GM21737 (cell line): ENCODE results near the gene ANKFY1.

Source experiments
- ATAC-seq: cut with Tn5 transposase; IDR thresholded peaks from one replicate; pipeline ENCODE4 v1.9.1; 2021; ENCODE audit warnings: mild to moderate bottlenecking, moderate library complexity; ENCODE audit not compliant: unreplicated experiment

The ANKFY1 gene

GRCh38 chr17:4179071-4179470 is 84.7 kb downstream of the ANKFY1 start:
- no peak for ATAC-seq

DNA sequence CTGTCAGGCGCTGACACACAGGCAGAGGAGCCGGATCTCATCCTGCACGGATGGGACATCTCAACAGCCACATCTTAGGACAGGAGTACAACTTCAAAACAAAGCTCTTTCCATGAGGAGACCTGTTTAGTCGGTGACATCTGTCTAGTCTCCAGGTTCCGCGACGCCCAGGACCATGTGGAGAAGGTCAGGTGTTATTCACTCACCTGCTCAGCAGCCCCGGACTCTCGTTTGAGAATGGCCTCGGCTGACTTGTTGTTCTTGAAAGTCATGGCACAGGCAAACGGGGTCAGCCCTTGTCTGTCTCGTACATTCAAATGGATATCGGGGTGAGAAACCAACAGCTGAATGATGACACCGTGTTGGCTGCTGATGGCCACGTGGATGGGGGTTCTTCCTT is 85.1 kb downstream of the ANKFY1 start:
- ATAC-seq: no peak

- ATAC-seq: no peak
Measured at GRCh38 chr17:4177806-4178205, 86.0 kb downstream of the ANKFY1 start.

- ATAC-seq: no peak
Measured at GRCh38 chr17:4176808-4177472, 86.8 kb downstream of the ANKFY1 start.

DNA sequence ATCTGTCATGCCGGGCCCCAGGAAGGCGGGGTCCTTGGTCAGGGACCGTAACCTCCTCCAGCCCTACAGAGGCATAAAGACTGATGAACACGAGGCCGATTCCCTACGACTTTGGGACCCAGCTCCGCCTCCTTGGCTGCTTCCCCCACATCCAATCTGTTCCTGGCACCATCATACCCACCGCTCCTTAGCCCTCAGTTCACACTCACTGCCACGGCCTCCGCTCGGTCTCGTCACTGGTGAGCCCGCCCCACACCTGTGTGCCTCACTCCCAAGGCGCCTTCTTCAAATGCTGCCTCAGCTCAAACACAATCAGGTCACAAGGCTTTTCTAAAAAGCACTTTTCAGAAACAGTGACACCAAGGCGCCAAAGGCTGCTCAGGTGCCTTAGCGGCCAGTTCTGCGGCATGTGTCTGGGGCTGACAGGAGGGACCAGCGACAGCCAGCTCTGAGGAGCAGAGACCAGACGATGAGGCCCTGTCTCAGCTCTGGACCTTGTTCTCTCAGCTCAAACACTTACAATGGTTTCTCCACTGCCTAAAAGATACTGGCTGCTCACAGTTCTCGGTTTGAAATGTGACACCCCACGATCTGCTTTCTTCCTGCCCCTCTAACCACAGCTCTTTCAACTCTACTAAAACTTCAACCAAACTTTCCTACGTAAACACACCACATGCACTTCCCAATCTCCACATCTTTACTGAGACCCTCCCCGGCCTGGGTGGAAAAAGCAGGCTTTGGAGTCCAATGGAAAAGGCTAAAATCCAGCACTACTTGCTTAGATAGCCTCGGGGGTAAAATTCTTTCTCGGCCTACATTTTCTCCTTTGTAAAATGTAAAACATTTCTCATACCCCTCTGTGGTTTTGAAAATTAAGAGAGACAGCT is 87.6 kb downstream of the ANKFY1 start:
- no peak for ATAC-seq

GRCh38 chr17:4174556-4174955 is 89.2 kb downstream of the ANKFY1 start:
- ATAC-seq: no peak

- no peak for ATAC-seq
Measured at GRCh38 chr17:4173781-4174180, 90.0 kb downstream of the ANKFY1 start.

GRCh38 chr17:4172356-4172755 is 91.4 kb downstream of the ANKFY1 start:
- no peak for ATAC-seq

GRCh38 chr17:4170639-4171280 is 93.0 kb downstream of the ANKFY1 start:
- ATAC-seq: no peak

DNA sequence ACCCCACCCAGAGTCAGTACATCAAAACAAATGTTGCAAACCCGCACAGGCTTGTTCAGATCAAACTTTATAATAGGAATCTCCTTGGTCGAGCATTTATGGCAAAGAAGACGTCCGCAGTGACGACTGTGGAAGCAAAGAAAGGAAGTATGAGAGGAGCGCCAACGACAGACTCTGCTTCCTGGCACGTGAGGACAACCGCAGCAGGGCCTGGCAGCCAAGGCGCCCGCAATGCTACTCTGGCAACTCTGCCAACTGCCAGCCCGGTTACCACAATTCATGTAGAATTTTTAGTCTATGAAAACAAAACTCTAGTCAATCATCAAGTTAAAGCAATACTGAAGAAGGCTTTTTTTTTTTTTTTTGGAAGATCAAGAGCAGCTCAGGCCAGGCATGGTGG is 96.0 kb downstream of the ANKFY1 start:
- ATAC-seq: no peak

DNA sequence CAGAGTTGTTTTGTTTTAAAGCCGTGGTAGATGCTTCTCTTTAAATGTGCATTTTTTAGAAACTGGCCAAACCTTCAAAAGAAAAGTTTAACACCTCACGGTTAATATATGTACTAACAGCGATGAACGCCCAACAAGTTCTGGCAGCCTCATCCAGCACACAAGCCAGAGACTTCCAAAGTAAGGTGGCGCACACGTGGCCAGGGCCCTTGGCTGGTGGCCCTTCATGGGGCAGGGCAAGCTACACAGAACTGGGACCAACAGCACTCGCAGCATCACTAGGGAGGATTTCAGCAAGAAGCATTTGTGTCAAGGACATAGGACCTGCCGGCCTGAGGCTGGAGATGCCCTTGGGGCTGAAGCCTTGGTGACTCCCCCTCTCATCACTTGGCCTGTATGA is 97.4 kb downstream of the ANKFY1 start:
- ATAC-seq: no peak

DNA sequence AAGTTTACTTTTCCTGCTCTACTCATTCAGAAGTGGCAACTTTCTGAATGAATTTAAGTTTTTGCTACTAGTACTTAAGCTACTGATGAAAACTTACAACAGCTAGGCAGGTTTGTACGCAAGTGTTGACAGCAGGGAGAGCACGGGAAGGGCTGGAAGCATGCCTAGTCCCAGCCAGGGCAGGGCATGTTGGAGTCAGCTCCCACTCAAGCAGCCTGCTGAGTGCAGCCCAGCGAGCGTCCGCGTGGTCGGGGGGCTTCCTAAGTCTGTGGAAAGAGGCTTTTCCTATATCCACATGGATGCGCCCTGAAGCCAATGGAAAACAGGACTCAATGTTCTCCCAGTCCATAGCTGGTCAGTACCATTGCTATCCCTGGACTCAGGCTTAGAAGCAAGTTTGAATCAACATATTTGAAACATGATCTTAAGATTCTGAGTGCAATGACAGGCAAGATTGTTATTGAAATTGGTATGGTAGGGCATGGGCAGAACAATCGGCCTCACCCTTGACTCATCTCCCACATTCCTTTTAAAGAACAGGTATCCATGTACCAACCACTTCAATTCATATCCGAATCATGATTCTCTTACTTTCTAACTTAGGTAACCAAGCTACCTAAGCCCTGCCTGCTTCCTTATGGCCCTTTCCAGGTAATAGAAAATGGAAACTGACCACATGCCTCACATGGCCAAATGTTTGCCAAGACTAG is 98.3 kb downstream of the ANKFY1 start:
- no peak for ATAC-seq

- no peak for ATAC-seq
Measured at GRCh38 chr17:4163951-4164350, 99.8 kb downstream of the ANKFY1 start.

DNA sequence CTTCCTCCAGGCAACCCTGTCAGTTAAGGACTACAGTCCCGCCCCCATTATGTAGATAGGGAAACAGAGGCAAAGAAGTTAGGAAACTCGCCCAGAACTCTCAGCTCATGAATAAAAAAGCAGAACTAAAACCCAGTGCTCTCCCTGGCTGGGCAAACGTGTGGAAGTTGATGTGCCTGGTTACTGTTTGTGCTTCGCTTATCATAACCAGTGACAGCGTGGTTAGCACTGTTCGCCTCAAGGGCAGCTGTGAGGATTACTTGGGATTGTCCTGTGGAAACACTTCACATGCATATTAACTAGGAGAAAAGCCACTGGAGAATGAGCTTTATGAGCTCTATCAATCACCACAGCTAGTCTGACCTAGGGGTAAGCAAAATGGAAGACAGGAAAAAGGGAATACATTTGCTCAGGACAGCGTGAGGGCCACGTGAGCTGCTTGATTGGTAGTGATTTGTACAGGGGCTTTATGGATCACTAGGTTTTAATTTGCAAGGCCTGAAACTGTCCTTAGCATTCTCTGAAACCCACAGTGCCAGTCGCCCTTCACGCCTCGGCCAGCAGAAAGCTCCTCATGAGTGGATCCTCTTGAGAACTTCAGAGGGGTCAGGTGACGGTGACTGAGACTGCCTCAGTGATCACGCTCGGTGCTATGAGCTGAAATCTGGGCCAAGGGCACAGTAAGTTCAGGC is 100.9 kb downstream of the ANKFY1 start:
- ATAC-seq: no peak

DNA sequence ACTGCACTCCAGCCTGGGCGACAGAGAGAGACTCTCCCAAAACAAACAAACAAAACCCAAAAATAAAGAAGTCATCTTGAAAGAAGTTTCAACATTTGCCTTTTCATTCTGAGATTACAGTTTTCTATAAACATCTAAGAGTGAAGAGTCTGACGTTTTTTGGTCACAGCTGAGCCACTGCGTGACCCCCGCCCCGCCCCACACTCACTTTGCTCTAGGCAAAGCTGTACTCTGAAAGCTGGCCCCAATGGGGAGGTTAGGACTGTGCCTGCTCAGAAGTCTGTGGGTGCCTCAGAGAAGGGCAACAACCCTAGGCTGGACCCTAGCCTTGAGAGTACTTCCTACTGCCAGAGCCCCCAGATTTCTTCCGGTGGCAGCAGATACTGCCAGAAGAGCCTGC is 101.5 kb downstream of the ANKFY1 start:
- ATAC-seq: no peak

- ATAC-seq: no peak
Measured at GRCh38 chr17:4161967-4162305, 101.8 kb downstream of the ANKFY1 start.

- ATAC-seq: no peak
Measured at GRCh38 chr17:4161192-4161966, 102.4 kb downstream of the ANKFY1 start.

DNA sequence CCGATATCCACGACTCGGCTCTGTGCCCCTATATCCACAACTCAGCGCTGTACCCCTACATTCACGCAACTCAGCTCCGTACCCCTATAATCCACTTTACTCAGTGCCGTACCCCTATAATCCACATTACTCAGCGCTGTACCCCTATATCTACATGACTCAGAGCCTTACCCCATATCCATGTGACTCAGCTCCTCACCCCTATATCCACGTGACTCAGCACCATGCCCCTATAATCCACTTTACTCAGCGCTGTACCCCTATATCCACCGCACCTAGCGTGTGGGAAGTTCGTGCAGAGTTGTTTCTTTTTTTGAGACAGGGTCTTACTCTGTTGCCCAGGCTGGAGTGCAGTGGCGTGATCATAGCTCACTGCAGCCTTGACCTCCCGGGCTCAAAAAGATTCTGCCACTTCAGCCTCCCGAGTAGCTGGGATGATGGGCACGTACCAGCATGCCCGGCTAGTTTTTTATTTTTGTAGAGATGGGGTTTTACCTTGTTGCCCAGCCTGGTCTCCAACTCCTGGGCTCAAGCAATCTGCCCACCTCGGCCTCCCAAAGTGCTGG is 103.4 kb downstream of the ANKFY1 start:
- no peak for ATAC-seq

DNA sequence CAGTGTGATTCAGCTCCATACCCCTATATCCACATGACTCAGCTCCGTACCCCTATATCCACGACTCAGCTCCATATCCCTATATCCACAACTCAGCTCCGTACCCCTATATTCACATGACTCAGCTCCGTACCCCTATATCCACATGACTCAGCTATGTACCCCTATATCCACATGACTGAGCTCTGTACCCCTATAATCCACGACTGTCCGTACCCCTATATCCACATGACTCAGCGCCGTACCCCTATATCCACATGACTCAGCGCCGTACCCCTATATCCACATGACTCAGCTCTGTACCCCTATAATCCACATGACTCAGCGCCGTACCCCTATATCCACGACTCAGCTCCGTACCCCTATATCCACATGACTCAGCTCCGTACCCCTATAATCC is 104.0 kb downstream of the ANKFY1 start:
- no peak for ATAC-seq
